NCI-H1436 treated with DMSO at 0.1 percent for 48 hours (cell line): ENCODE results near the gene PKHD1.

Experiments used
- DNase-seq: peaks from one replicate; lab custom pipeline; 2025; lab: John Stamatoyannopoulos, UW

The PKHD1 gene

GRCh38 chr6:51619042-51619799 is 468.2 kb downstream of the PKHD1 start:
- no peak for DNase-seq

- DNase-seq, result no peak
Observed at GRCh38 chr6:51618563-51618962, 468.9 kb downstream of the PKHD1 start.

GRCh38 chr6:51617751-51618150 is 469.7 kb downstream of the PKHD1 start:
- no peak for DNase-seq

- no peak for DNase-seq
Observed at GRCh38 chr6:51616243-51616642, 471.2 kb downstream of the PKHD1 start.

GRCh38 chr6:51614725-51615124 is 472.7 kb downstream of the PKHD1 start:
- DNase-seq, result no peak

GRCh38 chr6:51613558-51613957 is 473.9 kb downstream of the PKHD1 start:
- no peak for DNase-seq

GRCh38 chr6:51608932-51609331 is 478.5 kb downstream of the PKHD1 start:
- DNase-seq, result no peak

- DNase-seq, result no peak
Observed at GRCh38 chr6:51608383-51608782, 479.0 kb downstream of the PKHD1 start.

- DNase-seq, result no peak
Observed at GRCh38 chr6:51600514-51600913, 486.9 kb downstream of the PKHD1 start.

- no peak for DNase-seq
Observed at GRCh38 chr6:51598171-51598570, 489.2 kb downstream of the PKHD1 start.

GRCh38 chr6:51594981-51595380 is 492.4 kb downstream of the PKHD1 start:
- no peak for DNase-seq

GRCh38 chr6:51585264-51585663 is 502.1 kb downstream of the PKHD1 start:
- DNase-seq, result no peak

GRCh38 chr6:51584163-51584562 is 503.2 kb downstream of the PKHD1 start:
- DNase-seq, result no peak

- no peak for DNase-seq
Observed at GRCh38 chr6:51578994-51579393, 508.4 kb downstream of the PKHD1 start.

- no peak for DNase-seq
Observed at GRCh38 chr6:51578362-51578761, 509.1 kb downstream of the PKHD1 start.

GRCh38 chr6:51574040-51574439 is 513.4 kb downstream of the PKHD1 start:
- no peak for DNase-seq

- DNase-seq, result no peak
Observed at GRCh38 chr6:51571168-51571567, 516.2 kb downstream of the PKHD1 start.

GRCh38 chr6:51570168-51570921 is 517.1 kb downstream of the PKHD1 start:
- DNase-seq, result no peak

GRCh38 chr6:51569594-51569993 is 517.8 kb downstream of the PKHD1 start:
- no peak for DNase-seq

GRCh38 chr6:51568771-51569170 is 518.6 kb downstream of the PKHD1 start:
- DNase-seq, result no peak

- DNase-seq, result no peak
Observed at GRCh38 chr6:51565472-51565871, 521.9 kb downstream of the PKHD1 start.
